ENCODE data around the gene SYMPK. TPM values are rescaled to one million over a fixed set of nuclear protein-coding genes. Genes with fewer than 3 reads are reported as not detected.
A peak's percentile ranks its signal among the peaks of the same experiment; 100 is the strongest.

SYMPK gene
- total RNA-seq, 1 experiment from 2014 or later: 85.5 TPM

DNA sequence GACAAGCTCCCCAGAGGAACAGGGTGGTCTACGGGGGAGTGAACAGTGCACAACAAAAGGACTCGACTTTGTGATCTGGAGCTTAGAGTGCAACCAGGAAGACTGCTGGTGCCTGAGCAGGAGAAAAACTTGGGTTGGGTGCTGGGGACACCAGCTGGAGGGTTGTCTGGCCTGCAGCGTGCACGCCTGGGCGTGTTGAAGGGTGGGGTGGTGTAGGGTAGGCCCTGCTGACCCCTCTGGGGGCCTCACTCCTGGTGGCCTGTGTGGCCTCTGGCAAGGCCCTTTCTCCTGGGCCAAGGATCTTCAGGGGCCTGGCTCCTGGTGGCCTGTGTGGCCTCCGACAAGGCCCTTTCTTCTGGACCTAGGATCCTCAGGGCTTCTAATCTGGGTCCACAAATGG, 43.2 kb downstream of the SYMPK start:
- TF ChIP-seq EZH2 (IDR thresholded peaks at IDR 0.05; ENCODE audit: borderline replicate concordance, low read depth, low read length, poor library complexity, severe bottlenecking): no peak
- TF ChIP-seq, protein P1, sequence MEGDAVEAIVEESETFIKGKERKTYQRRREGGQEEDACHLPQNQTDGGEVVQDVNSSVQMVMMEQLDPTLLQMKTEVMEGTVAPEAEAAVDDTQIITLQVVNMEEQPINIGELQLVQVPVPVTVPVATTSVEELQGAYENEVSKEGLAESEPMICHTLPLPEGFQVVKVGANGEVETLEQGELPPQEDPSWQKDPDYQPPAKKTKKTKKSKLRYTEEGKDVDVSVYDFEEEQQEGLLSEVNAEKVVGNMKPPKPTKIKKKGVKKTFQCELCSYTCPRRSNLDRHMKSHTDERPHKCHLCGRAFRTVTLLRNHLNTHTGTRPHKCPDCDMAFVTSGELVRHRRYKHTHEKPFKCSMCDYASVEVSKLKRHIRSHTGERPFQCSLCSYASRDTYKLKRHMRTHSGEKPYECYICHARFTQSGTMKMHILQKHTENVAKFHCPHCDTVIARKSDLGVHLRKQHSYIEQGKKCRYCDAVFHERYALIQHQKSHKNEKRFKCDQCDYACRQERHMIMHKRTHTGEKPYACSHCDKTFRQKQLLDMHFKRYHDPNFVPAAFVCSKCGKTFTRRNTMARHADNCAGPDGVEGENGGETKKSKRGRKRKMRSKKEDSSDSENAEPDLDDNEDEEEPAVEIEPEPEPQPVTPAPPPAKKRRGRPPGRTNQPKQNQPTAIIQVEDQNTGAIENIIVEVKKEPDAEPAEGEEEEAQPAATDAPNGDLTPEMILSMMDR (conservative IDR thresholded peaks at IDR 0.05; ENCODE audit: low read depth, low read length): no peak
- H3K4me1 ChIP-seq (ENCODE audit: insufficient read depth, low read length, poor library complexity, severe bottlenecking): no peaks in the 10 kb centered on the region
- ChIA-PET CTCF (no interaction called here), POLR2A (ENCODE audit: low non-redundant PET) (no interaction called here)
- H3K27me3 ChIP-seq (replicated peaks; ENCODE audit: insufficient read depth, low read depth, low read length, poor library complexity): no peaks in the 10 kb centered on the region
- DNase-seq (ENCODE audit: low spot score): no peak
- no peak overlapping the region for H3K4me3 ChIP-seq (ENCODE audit: low read depth, low read length, poor library complexity, severe bottlenecking)
- intact Hi-C loops (cut with micrococcal nuclease; ENCODE audit: unreplicated experiment): no loop called here
- H3K9me3 ChIP-seq (ENCODE audit: low read depth, low read length, poor library complexity, severe bottlenecking): no peaks in the 10 kb centered on the region
- no TSS peak for BruUV-seq (replicated peaks)
- peaks cover 25% of the 10 kb centered on the region for H3K36me3 ChIP-seq (ENCODE audit: insufficient read depth, low read length, poor library complexity, severe bottlenecking)
- H3K27ac ChIP-seq (ENCODE audit: low read depth, low read length, poor library complexity, severe bottlenecking): no peak overlapping the region

DNA sequence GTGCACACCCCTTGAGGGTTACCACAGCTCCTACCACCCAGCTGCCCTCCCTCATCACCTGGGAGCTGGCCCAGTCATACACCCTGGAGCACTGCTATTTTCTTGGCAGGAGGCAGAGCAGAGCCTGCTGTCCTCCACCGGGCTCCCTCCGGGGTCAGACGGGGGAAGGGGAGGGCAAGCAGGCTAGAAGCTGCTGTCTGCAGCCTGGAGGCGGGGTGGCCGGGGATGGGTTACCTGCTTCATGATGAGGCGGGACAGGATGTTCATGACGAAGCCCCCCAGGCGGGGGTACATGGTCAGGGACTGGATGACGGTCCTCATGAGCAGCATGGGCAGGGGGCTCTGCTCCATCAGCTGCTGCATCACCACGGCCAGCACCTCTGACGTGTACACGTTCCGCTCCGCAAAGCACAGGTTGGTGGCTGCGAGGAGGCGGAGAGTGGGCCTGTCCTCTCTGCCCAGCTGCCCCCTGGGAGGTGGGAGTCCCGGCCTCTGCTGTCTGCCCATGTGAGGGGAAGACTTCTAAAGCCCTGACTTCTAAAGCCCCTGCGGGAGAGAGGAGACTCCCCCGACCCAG, 45.1 kb downstream of the SYMPK start:
- Histone ChIP-seq H3K4me1 (ENCODE audit: insufficient read depth, low read length, poor library complexity, severe bottlenecking) (no peaks in the 10 kb centered on the region), H3K27ac (ENCODE audit: low read depth, low read length, poor library complexity, severe bottlenecking) (no peak overlapping the region), H3K4me3 (ENCODE audit: low read depth, low read length, poor library complexity, severe bottlenecking) (no peak overlapping the region), H3K9me3 (ENCODE audit: low read depth, low read length, poor library complexity, severe bottlenecking) (no peaks in the 10 kb centered on the region), H3K36me3 (ENCODE audit: insufficient read depth, low read length, poor library complexity, severe bottlenecking) (peaks cover 14% of the 10 kb centered on the region), H3K27me3 (replicated peaks; ENCODE audit: insufficient read depth, low read depth, low read length, poor library complexity) (no peaks in the 10 kb centered on the region)
- POLR2A ChIA-PET (ENCODE audit: low non-redundant PET): no interaction called here
- CTCF ChIA-PET: interaction anchor here (0.6 kb wide), 1 partner anchor 25 kb away, joined by 3 read pairs; the partner anchor contains the start of gene DMWD
- no TSS peak for BruUV-seq (replicated peaks)
- intact Hi-C loops (cut with micrococcal nuclease; ENCODE audit: unreplicated experiment): no loop called here
- TF ChIP-seq, protein P1 (conservative IDR thresholded peaks at IDR 0.05; ENCODE audit: low read depth, low read length): no peak
- no peak for TF ChIP-seq EZH2 (IDR thresholded peaks at IDR 0.05; ENCODE audit: borderline replicate concordance, low read depth, low read length, poor library complexity, severe bottlenecking)
- no peak for DNase-seq (ENCODE audit: low spot score)

DNA sequence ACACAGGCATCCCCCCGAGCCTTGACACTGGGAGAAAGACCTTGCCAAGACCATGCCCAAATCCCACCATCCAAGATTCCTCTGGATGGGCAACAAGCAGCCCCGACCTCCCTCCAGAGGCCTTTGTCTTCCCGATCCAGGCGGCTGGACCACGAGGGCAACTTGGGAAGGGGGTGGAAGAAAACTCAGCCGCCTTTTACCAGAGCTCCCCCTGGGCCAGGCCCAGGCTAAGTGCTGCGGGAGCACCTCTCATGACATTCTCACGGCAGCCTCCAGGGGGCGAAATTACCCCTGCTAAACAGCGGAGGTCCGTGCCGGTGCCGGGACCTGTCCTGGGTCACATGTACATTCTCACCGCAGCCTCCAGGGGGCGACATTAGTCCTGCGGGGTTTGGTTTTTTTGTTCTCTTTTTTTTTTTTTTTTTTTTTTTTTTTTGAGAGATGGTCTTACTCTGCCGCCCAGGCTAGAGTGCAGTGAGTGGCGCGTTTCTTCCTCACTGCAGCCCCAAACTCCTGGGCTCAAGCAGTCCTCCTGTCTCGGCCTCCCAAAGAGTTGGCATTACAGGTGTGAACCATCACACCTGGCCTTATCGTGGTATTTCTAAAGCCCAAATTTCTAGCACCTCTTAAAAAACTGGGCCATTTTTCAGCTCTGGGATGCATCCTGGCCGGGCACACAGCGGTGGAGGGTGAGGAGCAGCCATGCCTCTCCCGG, 45.8 kb downstream of the SYMPK start:
- intact Hi-C loops (cut with micrococcal nuclease; ENCODE audit: unreplicated experiment): no loop called here
- peak; percentile 96 for DNase-seq (ENCODE audit: low spot score)
- no peak for TF ChIP-seq EZH2 (IDR thresholded peaks at IDR 0.05; ENCODE audit: borderline replicate concordance, low read depth, low read length, poor library complexity, severe bottlenecking)
- TF ChIP-seq, protein P1 (conservative IDR thresholded peaks at IDR 0.05; ENCODE audit: low read depth, low read length): peak; percentile 99
- Histone ChIP-seq H3K4me1 (ENCODE audit: insufficient read depth, low read length, poor library complexity, severe bottlenecking) (no peaks in the 10 kb centered on the region), H3K36me3 (ENCODE audit: insufficient read depth, low read length, poor library complexity, severe bottlenecking) (peaks cover 11% of the 10 kb centered on the region), H3K4me3 (ENCODE audit: low read depth, low read length, poor library complexity, severe bottlenecking) (no peak overlapping the region), H3K27me3 (replicated peaks; ENCODE audit: insufficient read depth, low read depth, low read length, poor library complexity) (no peaks in the 10 kb centered on the region), H3K9me3 (ENCODE audit: low read depth, low read length, poor library complexity, severe bottlenecking) (no peaks in the 10 kb centered on the region), H3K27ac (ENCODE audit: low read depth, low read length, poor library complexity, severe bottlenecking) (no peak overlapping the region)
- ChIA-PET POLR2A (ENCODE audit: low non-redundant PET) (no interaction called here), CTCF (interaction anchor here (0.6 to 1.1 kb wide), 18 partner anchors 10 to 1034 kb away, joined by 3 to 17 read pairs (median 8); partner anchors contain the start of genes DMWD and SYMPK)
- no TSS peak for BruUV-seq (replicated peaks)

Measured in A673 (cell line).